Measurements from ENCODE around the gene ZNF358.

- TF ChIP-seq CTCF (IDR thresholded peaks at IDR 0.05) (no peak), POLR2A (IDR thresholded peaks at IDR 0.05) (no peak)
These were observed 38.1 kb upstream of the ZNF358 start for GRCh38 chr19:7477758-7478157.

Measured in testis (tissue), 2 donors.